ENCODE data around the gene WDR83. TPM values are rescaled to one million over a fixed set of nuclear protein-coding genes. Genes with fewer than 3 reads are reported as not detected.

WDR83 gene
- total and polyA plus RNA-seq, 10 of the 15 experiments (the other 5 are each of a cell fraction or from before 2014, with no cell fraction given): 0.58 to 17.7 (median 10.8) TPM

- TF ChIP-seq ZBTB33 (IDR thresholded peaks at IDR 0.05) (0 out of 2 replicates have a peak, but pooled peaks have one; percentile 23), FOS (IDR thresholded peaks at IDR 0.05; ENCODE audit: borderline replicate concordance, extremely low read depth, insufficient read length) (no peak), RFX5 (IDR thresholded peaks at IDR 0.05; ENCODE audit: low read depth, low read length) (no peak)
- Histone ChIP-seq H4K20me1 (ENCODE audit: control insufficient read depth, insufficient read depth) (no peaks in the 10 kb centered on the region), H3K4me2 (ENCODE audit: control insufficient read depth, insufficient read depth) (no peak overlapping the region), H3K9me3 (replicated peaks; ENCODE audit: control insufficient read depth, insufficient read depth, low read length) (no peaks in the 10 kb centered on the region; the same call in 2 of the 3 replicates), H2AFZ (ENCODE audit: control insufficient read depth, low read depth, low read length) (no peak overlapping the region), H3K27me3 (replicated peaks in 1 of 2; ENCODE audit: control insufficient read depth in 2 of 2, insufficient read depth in 2 of 2, low read length in 1 of 2) (no peaks in the 10 kb centered on the region), H3K4me3 (no peak overlapping the region), H3K27ac (ENCODE audit: control insufficient read depth, insufficient read depth) (no peak overlapping the region), H3K36me3 (ENCODE audit: control insufficient read depth in 2 of 2, insufficient read depth in 2 of 2, low read length in 1 of 2) (peaks cover 18 to 21% of the 10 kb centered on the region in 2 experiments; a peak in 3 of 4 replicates), H3K9ac (ENCODE audit: control insufficient read depth, insufficient read depth, low read length) (no peak overlapping the region), H3K79me2 (ENCODE audit: control insufficient read depth, insufficient read depth, low read length) (no peaks in the 10 kb centered on the region), H3K4me1 (ENCODE audit: control insufficient read depth, insufficient read depth, low read length) (no peaks in the 10 kb centered on the region)
- DNase-seq (ENCODE audit: low read depth, low spot score) (no peak), FAIRE-seq (no peak), ATAC-seq (peak; percentile 57)
- ChIA-PET CTCF (no interaction called here), RAD21 (ENCODE audit: unreplicated experiment) (no interaction called here), POLR2A (no interaction called here), SMC1A (ENCODE audit: uncharacterized antibody, unreplicated experiment) (interaction anchor here (1.2 kb wide), 1 partner anchor 15 kb away, joined by 4 read pairs; no protein-coding TSS in a partner anchor)
- WGBS (ENCODE audit: insufficient coverage, insufficient replicate concordance, low lambda C conversion rate, missing lambda C conversion rate): 97% methylated on average over 28 of the region's 50 CpGs
- intact Hi-C loops (cut with micrococcal nuclease; ENCODE audit: unreplicated experiment): no loop called here
- in situ Hi-C loops (cut with MboI): no loop called here
- no TSS peak for BruUV-seq (replicated peaks)
Observed at GRCh38 chr19:12656899-12657571, 9.6 kb upstream of the WDR83 start.

GRCh38 chr19:12657966-12658365 lies 8.6 kb upstream of the WDR83 start:
- Histone ChIP-seq H3K4me3 (no peak overlapping the region), H3K9ac (ENCODE audit: control insufficient read depth, insufficient read depth, low read length) (no peak overlapping the region), H4K20me1 (ENCODE audit: control insufficient read depth, insufficient read depth) (no peaks in the 10 kb centered on the region), H3K4me2 (ENCODE audit: control insufficient read depth, insufficient read depth) (no peak overlapping the region), H3K4me1 (ENCODE audit: control insufficient read depth, insufficient read depth, low read length) (no peaks in the 10 kb centered on the region), H3K79me2 (ENCODE audit: control insufficient read depth, insufficient read depth, low read length) (no peaks in the 10 kb centered on the region), H3K9me3 (replicated peaks; ENCODE audit: control insufficient read depth, insufficient read depth, low read length) (no peaks in the 10 kb centered on the region; the same call in 2 of the 3 replicates), H3K27ac (ENCODE audit: control insufficient read depth, insufficient read depth) (no peak overlapping the region), H2AFZ (ENCODE audit: control insufficient read depth, low read depth, low read length) (no peak overlapping the region), H3K27me3 (replicated peaks in 1 of 2; ENCODE audit: control insufficient read depth in 2 of 2, insufficient read depth in 2 of 2, low read length in 1 of 2) (no peaks in the 10 kb centered on the region), H3K36me3 (ENCODE audit: control insufficient read depth in 2 of 2, insufficient read depth in 2 of 2, low read length in 1 of 2) (peaks cover 19 to 20% of the 10 kb centered on the region in 2 experiments; a peak in 3 of 4 replicates)
- FAIRE-seq (no peak), DNase-seq (ENCODE audit: low read depth, low spot score) (no peak), ATAC-seq (no peak)
- ChIA-PET POLR2A (no interaction called here), RAD21 (ENCODE audit: unreplicated experiment) (no interaction called here), SMC1A (ENCODE audit: uncharacterized antibody, unreplicated experiment) (no interaction called here), CTCF (interaction anchor here (1.2 kb wide), 1 partner anchor 47 kb away, joined by 3 read pairs; the partner anchor contains the start of genes ZNF490 and ZNF791)
- BruUV-seq (replicated peaks): no TSS peak
- intact Hi-C loops (cut with micrococcal nuclease; ENCODE audit: unreplicated experiment) (no loop called here), in situ Hi-C loops (cut with MboI) (no loop called here)
- WGBS (ENCODE audit: insufficient coverage, insufficient replicate concordance, low lambda C conversion rate, missing lambda C conversion rate): 91% methylated on average over 10 of the region's 22 CpGs
- TF ChIP-seq IKZF1 (conservative IDR thresholded peaks at IDR 0.05): no peak
- no peak for TF ChIP-seq SPI1 (IDR thresholded peaks at IDR 0.05; ENCODE audit: borderline replicate concordance, insufficient read depth, low read depth, low read length)
- no peak for TF ChIP-seq YBX1 (IDR thresholded peaks at IDR 0.05)
- TF ChIP-seq NBN (IDR thresholded peaks at IDR 0.05): no peak
- TF ChIP-seq POLR2AphosphoS2 (IDR thresholded peaks at IDR 0.05; ENCODE audit: low read depth, low read length): no peak
- TF ChIP-seq RFX5 (IDR thresholded peaks at IDR 0.05; ENCODE audit: low read depth, low read length): no peak
- TF ChIP-seq CEBPB (IDR thresholded peaks at IDR 0.05; ENCODE audit: borderline replicate concordance in 1 of 2, low read depth in 2 of 2, low read length in 2 of 2): no peak
- TF ChIP-seq NFYA (IDR thresholded peaks at IDR 0.05; ENCODE audit: borderline replicate concordance, low read depth, low read length): no peak
- TF ChIP-seq ZBTB11 (CRISPR knock-in tag; IDR thresholded peaks at IDR 0.05): no peak
- no peak for TF ChIP-seq NR2C1 (IDR thresholded peaks at IDR 0.05)
